HG03175 (cell line): ENCODE results near the gene ERGIC1.
"Not testable (repeated sequence)": the region's sequence is repeated elsewhere in the genome, so short reads cannot be mapped to it uniquely, and the experiment has no call there.

Experiments
- ATAC-seq: cut with Tn5 transposase; IDR thresholded peaks from one replicate; pipeline ENCODE4 v1.9.1; 2021; ENCODE audit warnings: mild to moderate bottlenecking, moderate library complexity; ENCODE audit not compliant: unreplicated experiment

ERGIC1 gene

GRCh38 chr5:172862165-172862801 lies 28.2 kb downstream of the ERGIC1 start:
- no peak for ATAC-seq

GRCh38 chr5:172864171-172864570 lies 30.1 kb downstream of the ERGIC1 start:
- not testable (repeated sequence) for ATAC-seq

- ATAC-seq, result no peak
These were observed 30.7 kb downstream of the ERGIC1 start for GRCh38 chr5:172864747-172865146.

- ATAC-seq, result no peak
These were observed 32.3 kb downstream of the ERGIC1 start for GRCh38 chr5:172866378-172866777.

GRCh38 chr5:172866802-172867748 lies 33.0 kb downstream of the ERGIC1 start:
- no peak for ATAC-seq

GRCh38 chr5:172867761-172868435 lies 33.8 kb downstream of the ERGIC1 start:
- ATAC-seq, result no peak

- no peak for ATAC-seq
These were observed 34.4 kb downstream of the ERGIC1 start for GRCh38 chr5:172868436-172868923.

- no peak for ATAC-seq
These were observed 35.0 kb downstream of the ERGIC1 start for GRCh38 chr5:172868924-172869591.

GRCh38 chr5:172869691-172870090 lies 35.6 kb downstream of the ERGIC1 start:
- no peak for ATAC-seq

- ATAC-seq, result no peak
These were observed 36.3 kb downstream of the ERGIC1 start for GRCh38 chr5:172870291-172870714.

GRCh38 chr5:172870715-172871461 lies 36.8 kb downstream of the ERGIC1 start:
- ATAC-seq, result no peak

GRCh38 chr5:172871536-172871935 lies 37.5 kb downstream of the ERGIC1 start:
- ATAC-seq, result no peak

GRCh38 chr5:172871982-172872381 lies 37.9 kb downstream of the ERGIC1 start:
- ATAC-seq, result no peak

GRCh38 chr5:172872997-172873491 lies 39.0 kb downstream of the ERGIC1 start:
- no peak for ATAC-seq

GRCh38 chr5:172873513-172873912 lies 39.5 kb downstream of the ERGIC1 start:
- no peak for ATAC-seq

GRCh38 chr5:172874647-172875504 lies 40.8 kb downstream of the ERGIC1 start:
- ATAC-seq, result no peak

- ATAC-seq, result no peak
These were observed 41.6 kb downstream of the ERGIC1 start for GRCh38 chr5:172875505-172876279.

GRCh38 chr5:172876578-172876977 lies 42.5 kb downstream of the ERGIC1 start:
- ATAC-seq, result no peak
